ENCODE measurements around the gene FHOD3.

- no peak for TF ChIP-seq GATA2 (IDR thresholded peaks at IDR 0.05; ENCODE audit: low read depth, low read length)
- no peak for TF ChIP-seq GATA3 (IDR thresholded peaks at IDR 0.05; ENCODE audit: low read depth, low read length)
These were observed 198.5 kb downstream of the FHOD3 start for GRCh38 chr18:36496022-36496421.

All from SH-SY5Y (cell line).